T-helper 2 cell treated with Interferon-gamma antibody and Interleukin-4, amounts not matched to agents 5 μg/mL and 100 μg/mL, for 36 hours (primary cell): ENCODE measurements around the gene TTPAL.

Experiments used
- DNase-seq: peaks from one replicate; pipeline ENCODE4 v3.0.0; 2021; ENCODE audit warnings: low spot score
- H3K27ac Mint-ChIP-seq: one replicate; pipeline ENCODE4 v1.8.0; 2021; ENCODE audit warnings: mild to moderate bottlenecking, mixed read lengths
- H3K27me3 Mint-ChIP-seq: one replicate; pipeline ENCODE4 v1.8.0; 2021; ENCODE audit warnings: low read depth, mixed read lengths
- H3K36me3 Mint-ChIP-seq: one replicate; pipeline ENCODE4 v1.8.0; 2021; ENCODE audit warnings: low read depth, mixed read lengths
- H3K4me1 Mint-ChIP-seq: one replicate; pipeline ENCODE4 v1.8.0; 2021; ENCODE audit warnings: low read depth, mixed read lengths
- H3K4me3 Mint-ChIP-seq: one replicate; pipeline ENCODE4 v1.8.0; 2022; ENCODE audit warnings: mild to moderate bottlenecking, moderate library complexity, mixed read lengths
- H3K9me3 Mint-ChIP-seq: one replicate; pipeline ENCODE4 v1.8.0; 2021; ENCODE audit warnings: mixed read lengths

The TTPAL gene

GRCh38 chr20:44475694-44476560 lies at the start of gene TTPAL:
TTPAL (plus strand) TSS chr20:44475874; CDS start chr20:44480000, 4,126 bp downstream.
- Mint-ChIP-seq H3K27ac (peak within 1 kb of the TSS; percentile 97), H3K27me3 (no peaks in the 10 kb centered on the region), H3K9me3 (no peaks in the 10 kb centered on the region), H3K4me3 (peak within 1 kb of the TSS; percentile 94), H3K36me3 (no peaks in the 10 kb centered on the region), H3K4me1 (peaks cover 19% of the 10 kb centered on the region)
- DNase-seq = peak; percentile 92

- Mint-ChIP-seq H3K27me3 (no peaks in the 10 kb centered on the region), H3K9me3 (no peaks in the 10 kb centered on the region), H3K4me1 (no peaks in the 10 kb centered on the region), H3K27ac (no peak overlapping the region), H3K4me3 (no peak overlapping the region), H3K36me3 (no peaks in the 10 kb centered on the region)
- no peak for DNase-seq
Observed at GRCh38 chr20:44425923-44426322, 49.8 kb upstream of the TTPAL start.

- Mint-ChIP-seq H3K9me3 (no peaks in the 10 kb centered on the region), H3K4me1 (no peaks in the 10 kb centered on the region), H3K4me3 (no peak overlapping the region), H3K27me3 (no peaks in the 10 kb centered on the region), H3K27ac (no peak overlapping the region), H3K36me3 (no peaks in the 10 kb centered on the region)
- no peak for DNase-seq
Observed at GRCh38 chr20:44426879-44427790, 48.5 kb upstream of the TTPAL start.

- DNase-seq = no peak
- no peaks in the 10 kb centered on the region for H3K4me1 Mint-ChIP-seq
- no peaks in the 10 kb centered on the region for H3K27me3 Mint-ChIP-seq
- H3K4me3 Mint-ChIP-seq = no peak overlapping the region
- H3K27ac Mint-ChIP-seq = no peak overlapping the region
- H3K9me3 Mint-ChIP-seq = no peaks in the 10 kb centered on the region
- no peaks in the 10 kb centered on the region for H3K36me3 Mint-ChIP-seq
Observed at GRCh38 chr20:44427804-44428173, 47.9 kb upstream of the TTPAL start.

GRCh38 chr20:44428174-44429016 lies 47.3 kb upstream of the TTPAL start:
- no peaks in the 10 kb centered on the region for H3K27me3 Mint-ChIP-seq
- no peak for DNase-seq
- H3K36me3 Mint-ChIP-seq = no peaks in the 10 kb centered on the region
- no peak overlapping the region for H3K27ac Mint-ChIP-seq
- H3K9me3 Mint-ChIP-seq = no peaks in the 10 kb centered on the region
- H3K4me3 Mint-ChIP-seq = no peak overlapping the region
- no peaks in the 10 kb centered on the region for H3K4me1 Mint-ChIP-seq

- H3K36me3 Mint-ChIP-seq = no peaks in the 10 kb centered on the region
- no peaks in the 10 kb centered on the region for H3K9me3 Mint-ChIP-seq
- no peak overlapping the region for H3K27ac Mint-ChIP-seq
- H3K27me3 Mint-ChIP-seq = no peaks in the 10 kb centered on the region
- H3K4me1 Mint-ChIP-seq = no peaks in the 10 kb centered on the region
- no peak overlapping the region for H3K4me3 Mint-ChIP-seq
- no peak for DNase-seq
Observed at GRCh38 chr20:44429017-44429339, 46.7 kb upstream of the TTPAL start.

- no peak overlapping the region for H3K27ac Mint-ChIP-seq
- no peak overlapping the region for H3K4me3 Mint-ChIP-seq
- H3K27me3 Mint-ChIP-seq = no peaks in the 10 kb centered on the region
- no peaks in the 10 kb centered on the region for H3K36me3 Mint-ChIP-seq
- H3K9me3 Mint-ChIP-seq = no peaks in the 10 kb centered on the region
- H3K4me1 Mint-ChIP-seq = no peaks in the 10 kb centered on the region
- DNase-seq = no peak
Observed at GRCh38 chr20:44429419-44430269, 46.0 kb upstream of the TTPAL start.

GRCh38 chr20:44430270-44431065 lies 45.2 kb upstream of the TTPAL start:
- Mint-ChIP-seq H3K36me3 (no peaks in the 10 kb centered on the region), H3K27me3 (no peaks in the 10 kb centered on the region), H3K27ac (no peak overlapping the region), H3K4me3 (no peak overlapping the region), H3K4me1 (no peaks in the 10 kb centered on the region), H3K9me3 (no peaks in the 10 kb centered on the region)
- no peak for DNase-seq

- no peaks in the 10 kb centered on the region for H3K27me3 Mint-ChIP-seq
- H3K9me3 Mint-ChIP-seq = no peaks in the 10 kb centered on the region
Observed at GRCh38 chr20:44431118-44431501, 44.6 kb upstream of the TTPAL start.

GRCh38 chr20:44431502-44432234 lies 44.0 kb upstream of the TTPAL start:
- no peak for DNase-seq
- no peaks in the 10 kb centered on the region for H3K36me3 Mint-ChIP-seq
- no peaks in the 10 kb centered on the region for H3K4me1 Mint-ChIP-seq
- H3K27me3 Mint-ChIP-seq = no peaks in the 10 kb centered on the region
- no peak overlapping the region for H3K4me3 Mint-ChIP-seq
- no peak overlapping the region for H3K27ac Mint-ChIP-seq
- no peaks in the 10 kb centered on the region for H3K9me3 Mint-ChIP-seq

More at GRCh38 chr20:44431118-44431501, 44.6 kb upstream of the TTPAL start:
- Mint-ChIP-seq H3K4me1 (no peaks in the 10 kb centered on the region), H3K36me3 (no peaks in the 10 kb centered on the region), H3K27ac (no peak overlapping the region), H3K4me3 (no peak overlapping the region)
- no peak for DNase-seq

GRCh38 chr20:44432618-44433577 lies 42.8 kb upstream of the TTPAL start:
- no peaks in the 10 kb centered on the region for H3K4me1 Mint-ChIP-seq
- H3K27ac Mint-ChIP-seq = no peak overlapping the region
- no peaks in the 10 kb centered on the region for H3K27me3 Mint-ChIP-seq

More at GRCh38 chr20:44432618-44433577, 42.8 kb upstream of the TTPAL start:
- H3K4me3 Mint-ChIP-seq = no peak overlapping the region
- no peaks in the 10 kb centered on the region for H3K36me3 Mint-ChIP-seq
- H3K9me3 Mint-ChIP-seq = no peaks in the 10 kb centered on the region
- DNase-seq = no peak
